DMS 273 (cell line): ENCODE measurements around the gene PIAS4.
"Not testable (repeated sequence)": the region's sequence is repeated elsewhere in the genome, so short reads cannot be mapped to it uniquely, and the experiment has no call there.

Experiments used
- DNase-seq: peaks from one replicate; lab custom pipeline; 2025; ENCODE audit not compliant: unreplicated experiment; lab: John Stamatoyannopoulos, UW

Gene PIAS4

GRCh38 chr19:4007021-4007835, at the start of gene PIAS4:
TSS of gene PIAS4 (plus strand) at chr19:4007736. CDS start at chr19:4007761, 25 bp downstream.
- DNase-seq = peak; percentile 99

- no peak for DNase-seq
Observed at GRCh38 chr19:3958836-3959765, 48.4 kb upstream of the PIAS4 start.

GRCh38 chr19:3959766-3960131, 47.8 kb upstream of the PIAS4 start:
- DNase-seq = no peak

- no peak for DNase-seq
Observed at GRCh38 chr19:3961007-3961406, 46.5 kb upstream of the PIAS4 start.

GRCh38 chr19:3963458-3964255, 43.9 kb upstream of the PIAS4 start:
- DNase-seq = no peak

GRCh38 chr19:3964256-3965194, 43.0 kb upstream of the PIAS4 start:
- no peak for DNase-seq

- no peak for DNase-seq
Observed at GRCh38 chr19:3966051-3967017, 41.2 kb upstream of the PIAS4 start.

- DNase-seq = not testable (repeated sequence)
Observed at GRCh38 chr19:3967983-3968382, 39.6 kb upstream of the PIAS4 start.

GRCh38 chr19:3968556-3969434, 38.7 kb upstream of the PIAS4 start:
- DNase-seq = peak; percentile 91

GRCh38 chr19:3969435-3970312, 37.9 kb upstream of the PIAS4 start:
- peak; percentile 51 for DNase-seq

- DNase-seq = no peak
Observed at GRCh38 chr19:3970313-3970807, 37.2 kb upstream of the PIAS4 start.

- peak; percentile 99 for DNase-seq
Observed at GRCh38 chr19:3970808-3971598, 36.5 kb upstream of the PIAS4 start, which contains the start of gene DAPK3. TSS of gene DAPK3 (minus strand) at chr19:3971099. CDS start at chr19:3969735, 1,364 bp downstream.

- DNase-seq = peak; percentile 58
Observed at GRCh38 chr19:3975144-3975543, 32.4 kb upstream of the PIAS4 start.

- peak; percentile 58 for DNase-seq
Observed at GRCh38 chr19:3975637-3976087, 31.9 kb upstream of the PIAS4 start.

GRCh38 chr19:3976495-3977241, 30.9 kb upstream of the PIAS4 start:
- DNase-seq = peak; percentile 48
